Stomach (tissue), 9 donors: ENCODE results near the gene CR1L. TPM values are rescaled to one million over a fixed set of nuclear protein-coding genes. Genes with fewer than 3 reads are reported as not detected.

ENCODE experiments used
- DNase-seq, 2 donors: peaks; one replicate each; pipeline versions ENCODE4 v3.0.0 to v3.0.0-alpha.2; 2013 to 2019
- H3K27ac ChIP-seq, 5 donors: fragments of 200-600 bp in 4 of 5; sonication (generic) in 4 of 5; one replicate each; pipeline ENCODE4 v1.5.1; 2013 to 2019; ENCODE audit warnings: mild to moderate bottlenecking in 1 of 5, moderate library complexity in 1 of 5
- H3K27me3 ChIP-seq, 3 donors: fragments of 200-600 bp; sonication (generic); one replicate each; pipeline ENCODE4 v1.5.1; 2017 to 2019; ENCODE audit warnings: mixed run types in 1 of 3
- H3K36me3 ChIP-seq, 4 donors: fragments of 200-600 bp; sonication (generic); 1 replicate in 3 of 4; 2 replicates in 1 of 4; pipeline ENCODE4 v1.5.1; 2016 to 2019
- H3K4me1 ChIP-seq, 4 donors: fragments of 200-600 bp; sonication (generic); one replicate each; pipeline ENCODE4 v1.5.1; 2016 to 2019
- H3K4me3 ChIP-seq, 4 donors: fragments of 200-600 bp; sonication (generic) in 3 of 4; one replicate each; pipeline ENCODE4 v1.5.1; 2016 to 2019; ENCODE audit warnings: mild to moderate bottlenecking in 1 of 4
- H3K9me3 ChIP-seq, 4 donors: fragments of 200-600 bp; sonication (generic); one replicate each; pipeline ENCODE4 v1.5.1; 2016 to 2019
- CTCF ChIP-seq, 7 experiments: fragments of 450-650 bp in 4 of 7; fragments of 200-600 bp in 3 of 7; sonication (generic) in 3 of 7; IDR thresholded peaks; one replicate each; pipeline ENCODE4 v1.5.1; 2016 to 2019; ENCODE audit warnings: antibody characterized with exemption in 7 of 7, control low read depth in 2 of 7, mild to moderate bottlenecking in 1 of 7
- EP300 ChIP-seq: sonication (generic); formaldehyde crosslinking; IDR thresholded peaks from one replicate; pipeline ENCODE4 v1.6.1; 2017; ENCODE audit warnings: antibody characterized with exemption
- POLR2A ChIP-seq, 4 donors: fragments of 450-650 bp; IDR thresholded peaks; one replicate each; pipeline ENCODE4 v1.6.1; 2016; ENCODE audit warnings: antibody characterized with exemption in 4 of 4, control low read depth in 2 of 4, mild to moderate bottlenecking in 1 of 4, moderate library complexity in 1 of 4
- POLR2AphosphoS5 ChIP-seq, 3 donors: sonication (generic); formaldehyde crosslinking; IDR thresholded peaks; one replicate each; pipeline ENCODE4 v1.6.1; 2016; ENCODE audit warnings: antibody characterized with exemption in 3 of 3
- WGBS, 5 donors: extraction: QIAGEN DNeasy Blood & Tissue Kit in 3 of 5; methylation state at CpG; one replicate each; pipeline versions ENCODE4 v1.1.5 to v1.1.7; 2013 to 2018; 5-methylcytosine and 5-hydroxymethylcytosine counted together
- intact Hi-C: fragments of 100-400 bp; cut with DNase I; formaldehyde crosslinking; loops from one replicate; pipeline ENCODE4 v1.15.1; 2023; ENCODE audit warnings: low total_unique reads
- polyA plus RNA-seq, 3 donors: library from polyadenylated mRNA; stranded (reverse); fragments of 200-250 nt; gene quantifications; one replicate each; pipeline ENCODE4 v1.2.3, GENCODE V29; 2013
- total RNA-seq, 5 donors: library from RNA; depleted of rRNA; stranded (reverse); fragments of >200 nt; gene quantifications; one replicate each; pipeline versions ENCODE4 v1.1.0 to v1.2.3, GENCODE V29; 2014 to 2016
- donor health status: healthy with polysubstance abuse.
- donor health status: Bipolar disorder and iron deficiency.
- donor health status: healthy.

Gene CR1L
- total and polyA plus RNA-seq, 8 donors: 1.7 TPM; not detected in 7

- H3K9me3 ChIP-seq: no peaks in the 10 kb centered on the region
- no peaks in the 10 kb centered on the region for H3K27me3 ChIP-seq
- no peak overlapping the region for H3K27ac ChIP-seq
- intact Hi-C loops: no loop called here
- H3K4me1 ChIP-seq: peaks cover 5 to 34% (median 16%) of the 10 kb centered on the region in 4 donors
- DNase-seq: no peak
- H3K36me3 ChIP-seq: no peaks in the 10 kb centered on the region
- TF ChIP-seq EP300 (no peak), POLR2A (IDR thresholded peaks at IDR 0.05) (no peak), POLR2AphosphoS5 (IDR thresholded peaks at IDR 0.05) (no peak), CTCF (IDR thresholded peaks at IDR 0.05) (no peak)
- WGBS, 5 donors: 78 to 85% (median 81%) methylated on average over 6 of the region's 6 CpGs
- H3K4me3 ChIP-seq: no peak overlapping the region
Observed at GRCh38 chr1:207745839-207746767, 101.2 kb downstream of the CR1L start.

GRCh38 chr1:207747627-207748492 lies 102.9 kb downstream of the CR1L start:
- H3K36me3 ChIP-seq: no peaks in the 10 kb centered on the region
- H3K4me3 ChIP-seq: no peak overlapping the region
- H3K9me3 ChIP-seq: no peaks in the 10 kb centered on the region
- intact Hi-C loops: no loop called here
- H3K27me3 ChIP-seq: no peaks in the 10 kb centered on the region
- WGBS, 5 donors: 78 to 83% (median 80%) methylated on average over 15 of the region's 15 CpGs
- DNase-seq: no peak
- TF ChIP-seq POLR2AphosphoS5 (IDR thresholded peaks at IDR 0.05) (no peak), POLR2A (IDR thresholded peaks at IDR 0.05) (no peak), EP300 (no peak), CTCF (IDR thresholded peaks at IDR 0.05) (no peak)
- H3K27ac ChIP-seq: peak overlapping the region in 4 of 5 donors; percentile 24 to 67 (median 47)
- peaks cover 14 to 41% (median 25%) of the 10 kb centered on the region in 4 donors for H3K4me1 ChIP-seq

- H3K4me3 ChIP-seq: no peak overlapping the region
- H3K36me3 ChIP-seq: no peaks in the 10 kb centered on the region
- H3K9me3 ChIP-seq: no peaks in the 10 kb centered on the region
- WGBS, 5 donors: 18 to 38% (median 23%) methylated on average over 2 of the region's 2 CpGs
- peaks cover 22 to 51% (median 35%) of the 10 kb centered on the region in 4 donors for H3K4me1 ChIP-seq
- H3K27me3 ChIP-seq: no peaks in the 10 kb centered on the region
- peak overlapping the region in 4 of 5 donors; percentile 7 to 67 (median 34) for H3K27ac ChIP-seq
- TF ChIP-seq POLR2A (IDR thresholded peaks at IDR 0.05): no peak
- TF ChIP-seq EP300: no peak
- peak in 1 of 3 donors; percentile 58 for TF ChIP-seq POLR2AphosphoS5 (IDR thresholded peaks at IDR 0.05)
- no peak for TF ChIP-seq CTCF (IDR thresholded peaks at IDR 0.05)
- intact Hi-C loops: no loop called here
- peak in 1 of 2 donors; percentile 57 for DNase-seq
Observed at GRCh38 chr1:207748737-207749528, 104.0 kb downstream of the CR1L start.
